HG02763 (cell line): ENCODE data around the gene CRAMP1.
"Not testable (repeated sequence)": the region's sequence is repeated elsewhere in the genome, so short reads cannot be mapped to it uniquely, and the experiment has no call there.

Experiments used
- ATAC-seq: cut with Tn5 transposase; IDR thresholded peaks from one replicate; pipeline ENCODE4 v1.9.1; 2021; ENCODE audit warnings: mild to moderate bottlenecking, moderate library complexity; ENCODE audit not compliant: unreplicated experiment

Gene CRAMP1

GRCh38 chr16:1612320-1613111 is at the start of gene CRAMP1:
Gene CRAMP1 (plus strand): TSS chr16:1612360. CDS start chr16:1614640, 2,280 bp downstream.
- ATAC-seq, result peak; percentile 12

- ATAC-seq, result no peak
These were observed 48.4 kb upstream of the CRAMP1 start for GRCh38 chr16:1563786-1564185.

- no peak for ATAC-seq
These were observed 47.8 kb upstream of the CRAMP1 start for GRCh38 chr16:1564325-1564724.

- no peak for ATAC-seq
These were observed 46.9 kb upstream of the CRAMP1 start for GRCh38 chr16:1565083-1565805.

- no peak for ATAC-seq
These were observed 44.2 kb upstream of the CRAMP1 start for GRCh38 chr16:1567988-1568387.

- ATAC-seq, result no peak
These were observed 41.0 kb upstream of the CRAMP1 start for GRCh38 chr16:1571012-1571671.

- no peak for ATAC-seq
These were observed 39.5 kb upstream of the CRAMP1 start for GRCh38 chr16:1572673-1573072.

- no peak for ATAC-seq
These were observed 38.9 kb upstream of the CRAMP1 start for GRCh38 chr16:1573301-1573700.

- ATAC-seq, result no peak
These were observed 36.6 kb upstream of the CRAMP1 start for GRCh38 chr16:1575578-1575977.

GRCh38 chr16:1579214-1579613 is 32.9 kb upstream of the CRAMP1 start:
- no peak for ATAC-seq

- ATAC-seq, result no peak
These were observed 31.9 kb upstream of the CRAMP1 start for GRCh38 chr16:1580256-1580655.

GRCh38 chr16:1580956-1581355 is 31.2 kb upstream of the CRAMP1 start:
- no peak for ATAC-seq

GRCh38 chr16:1581804-1582203 is 30.4 kb upstream of the CRAMP1 start:
- ATAC-seq, result no peak

GRCh38 chr16:1583180-1583579 is 29.0 kb upstream of the CRAMP1 start:
- ATAC-seq, result no peak

- ATAC-seq, result no peak
These were observed 27.2 kb upstream of the CRAMP1 start for GRCh38 chr16:1584926-1585484.

GRCh38 chr16:1590366-1590765 is 21.8 kb upstream of the CRAMP1 start:
- no peak for ATAC-seq

GRCh38 chr16:1590930-1591705 is 21.0 kb upstream of the CRAMP1 start:
- no peak for ATAC-seq

- no peak for ATAC-seq
These were observed 19.7 kb upstream of the CRAMP1 start for GRCh38 chr16:1592446-1592845.

GRCh38 chr16:1595511-1595910 is 16.6 kb upstream of the CRAMP1 start:
- not testable (repeated sequence) for ATAC-seq

GRCh38 chr16:1596516-1596915 is 15.6 kb upstream of the CRAMP1 start:
- ATAC-seq, result no peak

- ATAC-seq, result no peak
These were observed 15.0 kb upstream of the CRAMP1 start for GRCh38 chr16:1597154-1597553.
